ENCODE results near the gene TTLL9.
A peak's percentile ranks its signal among the peaks of the same experiment; 100 is the strongest.

The TTLL9 gene

GRCh38 chr20:31988430-31989015 lies 118.1 kb downstream of the TTLL9 start:
- DNase-seq, result no peak

- no peak for DNase-seq
These were observed 118.7 kb downstream of the TTLL9 start for GRCh38 chr20:31989030-31989645.

- DNase-seq, result peak; percentile 44 to 64
These were observed 120.4 kb downstream of the TTLL9 start for GRCh38 chr20:31990641-31991338.

- peak in 1 of 2 experiments; percentile 15 for DNase-seq
These were observed 120.9 kb downstream of the TTLL9 start for GRCh38 chr20:31991339-31991705.

- no peak for DNase-seq
These were observed 121.7 kb downstream of the TTLL9 start for GRCh38 chr20:31992086-31992485.
